HepG2 (cell line): ENCODE measurements around the gene PLPP3. TPM values are rescaled to one million over a fixed set of nuclear protein-coding genes. Genes with fewer than 3 reads are reported as not detected.

Experiments used
- ARHGAP35 ChIP-seq: sonication (generic); formaldehyde crosslinking; IDR thresholded peaks from 2 replicates; pipeline ENCODE4 v1.9.0; 2022; ENCODE audit warnings: mild to moderate bottlenecking, inconsistent platforms, moderate library complexity, missing genetic modification reagents, borderline replicate concordance
- ATM ChIP-seq: fragments of 450-650 bp; IDR thresholded peaks from 2 replicates; pipeline ENCODE4 v1.7.1; 2017; ENCODE audit warnings: mild to moderate bottlenecking, borderline replicate concordance
- BRCA1 ChIP-seq: sonication (generic); formaldehyde crosslinking; IDR thresholded peaks from 2 replicates; pipeline ENCODE4 v1.4.0; 2020; ENCODE audit warnings: missing genetic modification reagents
- ESRRA ChIP-seq: sonication (generic); formaldehyde crosslinking; IDR thresholded peaks from 2 replicates; pipeline ENCODE4 v1.5.1; 2020; ENCODE audit warnings: mild to moderate bottlenecking, low read depth, missing genetic modification reagents
- FOSL2 ChIP-seq: sonication (generic); formaldehyde crosslinking; IDR thresholded peaks from 2 replicates; pipeline ENCODE4 v1.4.0; 2020; ENCODE audit warnings: missing genetic modification reagents
- KLF12 ChIP-seq: sonication (generic); formaldehyde crosslinking; IDR thresholded peaks from 2 replicates; pipeline ENCODE4 v1.4.0; 2020; ENCODE audit warnings: missing genetic modification reagents, borderline replicate concordance
- NFYC ChIP-seq: IDR thresholded peaks from 2 replicates; pipeline ENCODE4 v1.6.1; 2016; ENCODE audit warnings: missing genetic modification reagents, missing compliant biosample characterization
- POGZ ChIP-seq: sonication (generic); formaldehyde crosslinking; IDR thresholded peaks from 2 replicates; pipeline ENCODE4 v1.4.0; 2020; ENCODE audit warnings: mild to moderate bottlenecking, missing genetic modification reagents
- SIN3A ChIP-seq: IDR thresholded peaks from 2 replicates; pipeline ENCODE4 v1.6.1; 2011; ENCODE audit warnings: low read depth, mild to moderate bottlenecking, control low read depth, low read length, borderline replicate concordance
- ZNF496 ChIP-seq: sonication (generic); formaldehyde crosslinking; IDR thresholded peaks from 2 replicates; pipeline ENCODE4 v1.8.1; 2023; ENCODE audit warnings: mild to moderate bottlenecking, moderate library complexity, missing genetic modification reagents; ENCODE audit not compliant: insufficient replicate concordance
- ZNF619 ChIP-seq: sonication (generic); formaldehyde crosslinking; IDR thresholded peaks from 2 replicates; pipeline ENCODE4 v1.4.0; 2020; ENCODE audit warnings: mild to moderate bottlenecking, missing genetic modification reagents
- ZNF660 ChIP-seq: sonication (generic); formaldehyde crosslinking; IDR thresholded peaks from 2 replicates; pipeline ENCODE4 v1.5.1; 2020; ENCODE audit warnings: mild to moderate bottlenecking, low read depth, missing genetic modification reagents, borderline replicate concordance
- ZNF777 ChIP-seq: sonication (generic); formaldehyde crosslinking; IDR thresholded peaks from 2 replicates; pipeline ENCODE4 v1.4.0; 2020; ENCODE audit warnings: missing genetic modification reagents
- polyA plus RNA-seq, 8 experiments: library from polyadenylated mRNA; depleted of rRNA in 3 of 8; stranded (reverse) in 7 of 8; unstranded in 1 of 8; fragments of >200 nt; fragmentation: Illumina TruSeq in 4 of 8; extraction: Trizol in 4 of 8; gene quantifications; 2 replicates each; pipeline versions ENCODE4 v1.2.1 to v1.2.3, GENCODE V29; 2011 to 2016; ENCODE audit warnings: low read depth in 4 of 8, missing spikeins in 1 of 8, mixed read lengths in 1 of 8; ENCODE audit not compliant: insufficient read depth in 1 of 8
- total RNA-seq, 5 experiments: library from RNA; depleted of rRNA; stranded (reverse); fragments of >200 nt; fragmentation: Illumina TruSeq; extraction: Trizol; gene quantifications; 2 replicates each; pipeline ENCODE4 v1.2.3, GENCODE V29; 2016; ENCODE audit warnings: low read depth in 1 of 5
- TF ChIP-seq, protein P1 (sequence below): sonication (generic); formaldehyde crosslinking; IDR thresholded peaks from 2 replicates; pipeline ENCODE4 v1.5.0; 2020; ENCODE audit warnings: missing genetic modification reagents
- TF ChIP-seq, protein P2 (sequence below): sonication (generic); formaldehyde crosslinking; IDR thresholded peaks from 2 replicates; pipeline ENCODE4 v1.4.0; 2020; ENCODE audit warnings: low read depth, mild to moderate bottlenecking, missing genetic modification reagents
- TF ChIP-seq, protein P3 (sequence below): sonication (generic); formaldehyde crosslinking; IDR thresholded peaks from 2 replicates; pipeline ENCODE4 v1.9.0; 2021; ENCODE audit warnings: missing genetic modification reagents, mild to moderate bottlenecking, borderline replicate concordance
- TF ChIP-seq, protein P4 (sequence below): sonication (generic); formaldehyde crosslinking; IDR thresholded peaks from 2 replicates; pipeline ENCODE4 v1.4.0; 2020; ENCODE audit warnings: missing genetic modification reagents; ENCODE audit errors: not compliant biosample characterization
- TF ChIP-seq, protein P5 (sequence below): sonication (generic); formaldehyde crosslinking; IDR thresholded peaks from 2 replicates; pipeline ENCODE4 v1.8.1; 2022; ENCODE audit warnings: mild to moderate bottlenecking, missing genetic modification reagents
- TF ChIP-seq, protein P6 (sequence below): IDR thresholded peaks from 2 replicates; pipeline ENCODE4 v1.6.1; 2012; ENCODE audit warnings: low read depth, low read length, improper control_type of control experiment
- TF ChIP-seq, protein P7 (sequence below): sonication (generic); formaldehyde crosslinking; IDR thresholded peaks from 2 replicates; pipeline ENCODE4 v1.8.1; 2023; ENCODE audit warnings: mild to moderate bottlenecking, missing genetic modification reagents

The PLPP3 gene
- total and polyA plus RNA-seq, 2 of the 13 experiments (the other 11 are each of a cell fraction or from before 2014, with no cell fraction given): 49.7 to 65.8 TPM

DNA sequence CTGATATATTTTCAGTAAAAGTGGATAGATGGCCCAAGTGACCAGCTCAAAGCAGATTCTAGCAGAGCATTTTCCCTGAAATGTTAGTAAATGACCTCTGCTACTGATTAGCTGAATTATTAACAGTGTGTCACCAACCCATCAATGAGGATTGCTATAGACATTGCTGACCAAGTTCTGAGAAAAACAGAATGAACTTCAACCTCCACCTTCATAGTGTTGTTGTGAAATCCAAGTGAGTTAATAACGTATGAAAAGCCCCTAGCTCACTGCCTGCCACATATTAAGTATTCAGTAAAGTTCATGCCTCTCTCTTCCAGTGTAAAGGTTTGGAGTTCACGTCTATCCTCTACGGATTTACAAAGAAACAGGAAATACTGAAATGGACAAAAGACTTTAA, 15.8 kb downstream of the PLPP3 start (continued):
- TF ChIP-seq, protein P1, sequence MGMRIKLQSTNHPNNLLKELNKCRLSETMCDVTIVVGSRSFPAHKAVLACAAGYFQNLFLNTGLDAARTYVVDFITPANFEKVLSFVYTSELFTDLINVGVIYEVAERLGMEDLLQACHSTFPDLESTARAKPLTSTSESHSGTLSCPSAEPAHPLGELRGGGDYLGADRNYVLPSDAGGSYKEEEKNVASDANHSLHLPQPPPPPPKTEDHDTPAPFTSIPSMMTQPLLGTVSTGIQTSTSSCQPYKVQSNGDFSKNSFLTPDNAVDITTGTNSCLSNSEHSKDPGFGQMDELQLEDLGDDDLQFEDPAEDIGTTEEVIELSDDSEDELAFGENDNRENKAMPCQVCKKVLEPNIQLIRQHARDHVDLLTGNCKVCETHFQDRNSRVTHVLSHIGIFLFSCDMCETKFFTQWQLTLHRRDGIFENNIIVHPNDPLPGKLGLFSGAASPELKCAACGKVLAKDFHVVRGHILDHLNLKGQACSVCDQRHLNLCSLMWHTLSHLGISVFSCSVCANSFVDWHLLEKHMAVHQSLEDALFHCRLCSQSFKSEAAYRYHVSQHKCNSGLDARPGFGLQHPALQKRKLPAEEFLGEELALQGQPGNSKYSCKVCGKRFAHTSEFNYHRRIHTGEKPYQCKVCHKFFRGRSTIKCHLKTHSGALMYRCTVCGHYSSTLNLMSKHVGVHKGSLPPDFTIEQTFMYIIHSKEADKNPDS (CRISPR knock-in tag): no peak
- TF ChIP-seq, protein P2, sequence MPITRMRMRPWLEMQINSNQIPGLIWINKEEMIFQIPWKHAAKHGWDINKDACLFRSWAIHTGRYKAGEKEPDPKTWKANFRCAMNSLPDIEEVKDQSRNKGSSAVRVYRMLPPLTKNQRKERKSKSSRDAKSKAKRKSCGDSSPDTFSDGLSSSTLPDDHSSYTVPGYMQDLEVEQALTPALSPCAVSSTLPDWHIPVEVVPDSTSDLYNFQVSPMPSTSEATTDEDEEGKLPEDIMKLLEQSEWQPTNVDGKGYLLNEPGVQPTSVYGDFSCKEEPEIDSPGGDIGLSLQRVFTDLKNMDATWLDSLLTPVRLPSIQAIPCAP (CRISPR knock-in tag): no peak
- TF ChIP-seq ZNF777 (CRISPR knock-in tag) (no peak), FOSL2 (peak; percentile 27; the same call in 1 of the 2 replicates), ZNF660 (CRISPR knock-in tag) (no peak), ZNF496 (no peak), ZNF619 (no peak), ATM (no peak), NFYC (CRISPR knock-in tag) (no peak; the same call in 1 of the 2 replicates), POGZ (CRISPR knock-in tag) (peak; percentile 51; the same call in 1 of the 2 replicates), ARHGAP35 (no peak), KLF12 (CRISPR knock-in tag) (no peak), SIN3A (no peak), ESRRA (CRISPR knock-in tag) (peak; percentile 60), BRCA1 (CRISPR knock-in tag) (no peak)
- TF ChIP-seq, protein P3, sequence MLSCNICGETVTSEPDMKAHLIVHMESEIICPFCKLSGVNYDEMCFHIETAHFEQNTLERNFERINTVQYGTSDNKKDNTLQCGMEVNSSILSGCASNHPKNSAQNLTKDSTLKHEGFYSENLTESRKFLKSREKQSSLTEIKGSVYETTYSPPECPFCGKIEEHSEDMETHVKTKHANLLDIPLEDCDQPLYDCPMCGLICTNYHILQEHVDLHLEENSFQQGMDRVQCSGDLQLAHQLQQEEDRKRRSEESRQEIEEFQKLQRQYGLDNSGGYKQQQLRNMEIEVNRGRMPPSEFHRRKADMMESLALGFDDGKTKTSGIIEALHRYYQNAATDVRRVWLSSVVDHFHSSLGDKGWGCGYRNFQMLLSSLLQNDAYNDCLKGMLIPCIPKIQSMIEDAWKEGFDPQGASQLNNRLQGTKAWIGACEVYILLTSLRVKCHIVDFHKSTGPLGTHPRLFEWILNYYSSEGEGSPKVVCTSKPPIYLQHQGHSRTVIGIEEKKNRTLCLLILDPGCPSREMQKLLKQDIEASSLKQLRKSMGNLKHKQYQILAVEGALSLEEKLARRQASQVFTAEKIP (CRISPR knock-in tag): no peak
- TF ChIP-seq, protein P4, sequence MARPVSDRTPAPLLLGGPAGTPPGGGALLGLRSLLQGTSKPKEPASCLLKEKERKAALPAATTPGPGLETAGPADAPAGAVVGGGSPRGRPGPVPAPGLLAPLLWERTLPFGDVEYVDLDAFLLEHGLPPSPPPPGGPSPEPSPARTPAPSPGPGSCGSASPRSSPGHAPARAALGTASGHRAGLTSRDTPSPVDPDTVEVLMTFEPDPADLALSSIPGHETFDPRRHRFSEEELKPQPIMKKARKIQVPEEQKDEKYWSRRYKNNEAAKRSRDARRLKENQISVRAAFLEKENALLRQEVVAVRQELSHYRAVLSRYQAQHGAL: no peak
- TF ChIP-seq, protein P5, sequence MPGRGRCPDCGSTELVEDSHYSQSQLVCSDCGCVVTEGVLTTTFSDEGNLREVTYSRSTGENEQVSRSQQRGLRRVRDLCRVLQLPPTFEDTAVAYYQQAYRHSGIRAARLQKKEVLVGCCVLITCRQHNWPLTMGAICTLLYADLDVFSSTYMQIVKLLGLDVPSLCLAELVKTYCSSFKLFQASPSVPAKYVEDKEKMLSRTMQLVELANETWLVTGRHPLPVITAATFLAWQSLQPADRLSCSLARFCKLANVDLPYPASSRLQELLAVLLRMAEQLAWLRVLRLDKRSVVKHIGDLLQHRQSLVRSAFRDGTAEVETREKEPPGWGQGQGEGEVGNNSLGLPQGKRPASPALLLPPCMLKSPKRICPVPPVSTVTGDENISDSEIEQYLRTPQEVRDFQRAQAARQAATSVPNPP: no peak
- TF ChIP-seq, protein P6, sequence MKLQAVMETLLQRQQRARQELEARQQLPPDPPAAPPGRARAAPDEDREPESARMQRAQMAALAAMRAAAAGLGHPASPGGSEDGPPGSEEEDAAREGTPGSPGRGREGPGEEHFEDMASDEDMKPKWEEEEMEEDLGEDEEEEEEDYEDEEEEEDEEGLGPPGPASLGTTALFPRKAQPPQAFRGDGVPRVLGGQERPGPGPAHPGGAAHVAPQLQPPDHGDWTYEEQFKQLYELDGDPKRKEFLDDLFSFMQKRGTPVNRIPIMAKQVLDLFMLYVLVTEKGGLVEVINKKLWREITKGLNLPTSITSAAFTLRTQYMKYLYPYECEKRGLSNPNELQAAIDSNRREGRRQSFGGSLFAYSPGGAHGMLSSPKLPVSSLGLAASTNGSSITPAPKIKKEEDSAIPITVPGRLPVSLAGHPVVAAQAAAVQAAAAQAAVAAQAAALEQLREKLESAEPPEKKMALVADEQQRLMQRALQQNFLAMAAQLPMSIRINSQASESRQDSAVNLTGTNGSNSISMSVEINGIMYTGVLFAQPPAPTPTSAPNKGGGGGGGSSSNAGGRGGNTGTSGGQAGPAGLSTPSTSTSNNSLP: peak; percentile 93
- TF ChIP-seq, protein P7, sequence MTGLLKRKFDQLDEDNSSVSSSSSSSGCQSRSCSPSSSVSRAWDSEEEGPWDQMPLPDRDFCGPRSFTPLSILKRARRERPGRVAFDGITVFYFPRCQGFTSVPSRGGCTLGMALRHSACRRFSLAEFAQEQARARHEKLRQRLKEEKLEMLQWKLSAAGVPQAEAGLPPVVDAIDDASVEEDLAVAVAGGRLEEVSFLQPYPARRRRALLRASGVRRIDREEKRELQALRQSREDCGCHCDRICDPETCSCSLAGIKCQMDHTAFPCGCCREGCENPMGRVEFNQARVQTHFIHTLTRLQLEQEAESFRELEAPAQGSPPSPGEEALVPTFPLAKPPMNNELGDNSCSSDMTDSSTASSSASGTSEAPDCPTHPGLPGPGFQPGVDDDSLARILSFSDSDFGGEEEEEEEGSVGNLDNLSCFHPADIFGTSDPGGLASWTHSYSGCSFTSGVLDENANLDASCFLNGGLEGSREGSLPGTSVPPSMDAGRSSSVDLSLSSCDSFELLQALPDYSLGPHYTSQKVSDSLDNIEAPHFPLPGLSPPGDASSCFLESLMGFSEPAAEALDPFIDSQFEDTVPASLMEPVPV (CRISPR knock-in tag): 0 out of 2 replicates have a peak, but pooled peaks have one; percentile 25
